LHCN-M2 (cell line): Measurements from ENCODE around the gene NSUN6. TPM values are rescaled to one million over a fixed set of nuclear protein-coding genes. Genes with fewer than 3 reads are reported as not detected.

Source experiments
- DNase-seq: peaks from one replicate; pipeline ENCODE4 v3.0.0-alpha.2; 2012; ENCODE audit warnings: low read depth
- polyA plus RNA-seq: library from polyadenylated mRNA; unstranded; fragments of >200 nt; gene quantifications from one replicate; pipeline ENCODE4 v1.2.1, GENCODE V29; 2012; ENCODE audit warnings: missing spikeins
- total RNA-seq: library from RNA; depleted of rRNA; stranded (reverse); fragments of >200 nt; gene quantifications from 2 replicates; pipeline ENCODE4 v1.2.3, GENCODE V29; 2014; rRNA removed

The NSUN6 gene
- total RNA-seq = 7.2 and 9.3 TPM in 2 replicates
- polyA plus RNA-seq = 2.0 TPM

- DNase-seq = peak; percentile 74
Measured at GRCh38 chr10:18651324-18652007, at the start of gene NSUN6. Gene NSUN6, minus strand, starts transcription at chr10:18651587. Its CDS starts 384 bp downstream, at chr10:18651203.

GRCh38 chr10:18699849-18700840 lies 48.8 kb upstream of the NSUN6 start:
- no peak for DNase-seq

GRCh38 chr10:18690541-18690940 lies 39.2 kb upstream of the NSUN6 start:
- DNase-seq = no peak

- peak; percentile 37 for DNase-seq
Measured at GRCh38 chr10:18689498-18689897, 38.1 kb upstream of the NSUN6 start.

GRCh38 chr10:18687706-18688105 lies 36.3 kb upstream of the NSUN6 start:
- no peak for DNase-seq

GRCh38 chr10:18687195-18687594 lies 35.8 kb upstream of the NSUN6 start:
- no peak for DNase-seq

- DNase-seq = no peak
Measured at GRCh38 chr10:18685555-18685954, 34.2 kb upstream of the NSUN6 start.

- no peak for DNase-seq
Measured at GRCh38 chr10:18684953-18685352, 33.6 kb upstream of the NSUN6 start.

GRCh38 chr10:18684416-18684815 lies 33.0 kb upstream of the NSUN6 start:
- no peak for DNase-seq

- DNase-seq = peak; percentile 60
Measured at GRCh38 chr10:18683427-18683826, 32.0 kb upstream of the NSUN6 start.

- no peak for DNase-seq
Measured at GRCh38 chr10:18681971-18682411, 30.6 kb upstream of the NSUN6 start.

- DNase-seq = no peak
Measured at GRCh38 chr10:18681366-18681765, 30.0 kb upstream of the NSUN6 start.

- DNase-seq = no peak
Measured at GRCh38 chr10:18680754-18681153, 29.4 kb upstream of the NSUN6 start.

- DNase-seq = no peak
Measured at GRCh38 chr10:18675086-18675801, 23.9 kb upstream of the NSUN6 start.

GRCh38 chr10:18668026-18668425 lies 16.6 kb upstream of the NSUN6 start:
- no peak for DNase-seq

GRCh38 chr10:18666810-18667209 lies 15.4 kb upstream of the NSUN6 start:
- DNase-seq = peak; percentile 71

- no peak for DNase-seq
Measured at GRCh38 chr10:18665815-18666558, 14.6 kb upstream of the NSUN6 start.

GRCh38 chr10:18664841-18665478 lies 13.6 kb upstream of the NSUN6 start:
- no peak for DNase-seq

- DNase-seq = no peak
Measured at GRCh38 chr10:18660816-18661431, 9.5 kb upstream of the NSUN6 start.
